Activated naive CD4-positive, alpha-beta T cell treated with anti-CD3 and anti-CD28 coated beads, Interleukin-2, amount 10 ng/mL, durations not matched to agents 7 days and 5 days (primary cell): ENCODE results near the gene PLPP2.

Source experiments
- CTCF ChIA-PET: fragments of 350-600 bp; sonication (Branson Sonifier 250); formaldehyde crosslinking; loops from one replicate; lab custom pipeline; 2021; ENCODE audit warnings: antibody characterized with exemption; lab: Charles Lee
- DNase-seq: peaks from one replicate; pipeline ENCODE4 v3.0.0-alpha.2; 2020
- H3K27ac Mint-ChIP-seq: one replicate; pipeline ENCODE4 v1.8.0; 2021; ENCODE audit warnings: mild to moderate bottlenecking, moderate library complexity, mixed read lengths
- H3K27me3 Mint-ChIP-seq: one replicate; pipeline ENCODE4 v1.8.0; 2021; ENCODE audit warnings: mild to moderate bottlenecking, mixed read lengths
- H3K36me3 Mint-ChIP-seq: one replicate; pipeline ENCODE4 v1.8.0; 2021; ENCODE audit warnings: mixed read lengths
- H3K4me1 Mint-ChIP-seq: one replicate; pipeline ENCODE4 v1.8.0; 2021; ENCODE audit warnings: mixed read lengths
- H3K4me3 Mint-ChIP-seq: one replicate; pipeline ENCODE4 v1.8.0; 2021; ENCODE audit warnings: mild to moderate bottlenecking, moderate library complexity, mixed read lengths
- H3K9me3 Mint-ChIP-seq: one replicate; pipeline ENCODE4 v1.8.0; 2021; ENCODE audit warnings: mixed read lengths

The PLPP2 gene

DNA sequence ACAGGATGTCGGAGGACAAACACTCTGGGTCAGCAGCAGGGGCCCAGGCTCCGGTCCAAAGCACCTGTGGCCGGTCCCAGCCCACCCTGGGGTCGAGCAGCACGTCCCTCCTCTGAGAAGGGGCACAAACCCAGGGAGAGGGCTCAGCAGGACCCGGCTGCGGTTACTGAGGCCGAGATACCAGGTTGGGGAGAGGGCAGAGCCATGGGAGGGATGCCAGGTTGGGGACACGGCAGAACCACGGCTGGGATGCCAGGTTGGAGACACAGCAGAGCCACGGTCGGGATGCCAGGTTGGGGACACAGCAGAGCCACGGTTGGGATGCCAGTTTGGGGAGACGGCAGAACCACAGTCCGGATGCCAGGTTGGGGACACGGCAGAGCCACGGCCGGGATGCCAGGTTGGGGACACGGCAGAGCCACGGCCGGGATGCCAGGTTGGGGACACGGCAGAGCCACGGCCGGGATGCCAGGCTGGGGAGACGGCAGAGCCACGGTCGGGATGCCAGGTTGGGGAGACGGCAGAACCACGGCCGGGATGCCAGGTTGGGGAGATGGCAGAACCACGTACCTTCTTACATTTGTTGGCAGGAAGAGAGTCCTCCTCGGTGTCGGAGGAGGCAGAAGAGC, 34.8 kb upstream of the PLPP2 start:
- no peak for DNase-seq
- CTCF ChIA-PET: no interaction called here
- H3K4me3 Mint-ChIP-seq: no peak overlapping the region
- H3K27ac Mint-ChIP-seq: no peak overlapping the region
- no peaks in the 10 kb centered on the region for H3K27me3 Mint-ChIP-seq
- H3K36me3 Mint-ChIP-seq: peaks cover 54% of the 10 kb centered on the region
- no peaks in the 10 kb centered on the region for H3K4me1 Mint-ChIP-seq
- H3K9me3 Mint-ChIP-seq: peaks cover 21% of the 10 kb centered on the region

DNA sequence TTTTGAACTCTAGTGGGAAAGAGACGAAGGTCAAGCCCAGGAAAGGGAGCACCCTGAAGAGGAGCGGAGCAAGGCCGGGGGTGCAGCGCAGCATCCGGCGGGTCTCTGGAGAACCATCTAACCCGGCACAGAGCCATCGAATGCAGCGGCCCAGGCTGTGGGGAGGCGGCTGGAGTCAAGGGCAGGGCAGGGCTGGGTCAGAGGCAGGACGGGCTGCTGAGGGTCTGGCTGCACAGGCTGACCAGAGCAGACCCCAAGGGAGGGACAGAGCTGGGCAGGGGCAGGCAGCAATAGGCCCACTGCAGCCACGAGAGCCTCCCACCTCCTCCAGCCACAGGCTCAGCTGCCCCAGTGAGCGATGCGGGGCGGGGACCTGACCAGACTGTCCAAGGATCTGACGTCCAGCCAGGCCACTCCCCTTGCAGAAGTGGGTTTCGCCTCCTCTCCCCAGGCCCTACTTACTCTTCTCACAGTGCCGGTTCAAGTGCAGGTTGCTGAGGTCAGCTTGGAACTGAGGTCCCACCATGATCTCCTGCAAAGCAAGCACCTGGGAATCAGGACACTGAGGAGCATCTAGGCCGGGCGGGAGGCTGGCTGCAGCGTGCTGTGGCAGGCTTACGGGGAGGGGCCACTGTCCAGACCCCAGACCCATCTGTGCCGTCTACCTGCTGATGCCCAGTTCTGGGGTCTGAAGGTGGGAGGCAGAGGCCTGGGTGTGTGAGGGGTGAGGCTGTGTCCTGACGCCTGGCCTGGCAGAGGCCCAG, 34.2 kb upstream of the PLPP2 start:
- peaks cover 16% of the 10 kb centered on the region for H3K9me3 Mint-ChIP-seq
- H3K36me3 Mint-ChIP-seq: peaks cover 53% of the 10 kb centered on the region
- no peak overlapping the region for H3K4me3 Mint-ChIP-seq
- DNase-seq: no peak
- H3K27me3 Mint-ChIP-seq: no peaks in the 10 kb centered on the region
- CTCF ChIA-PET: no interaction called here
- H3K27ac Mint-ChIP-seq: no peak overlapping the region
- no peaks in the 10 kb centered on the region for H3K4me1 Mint-ChIP-seq

DNA sequence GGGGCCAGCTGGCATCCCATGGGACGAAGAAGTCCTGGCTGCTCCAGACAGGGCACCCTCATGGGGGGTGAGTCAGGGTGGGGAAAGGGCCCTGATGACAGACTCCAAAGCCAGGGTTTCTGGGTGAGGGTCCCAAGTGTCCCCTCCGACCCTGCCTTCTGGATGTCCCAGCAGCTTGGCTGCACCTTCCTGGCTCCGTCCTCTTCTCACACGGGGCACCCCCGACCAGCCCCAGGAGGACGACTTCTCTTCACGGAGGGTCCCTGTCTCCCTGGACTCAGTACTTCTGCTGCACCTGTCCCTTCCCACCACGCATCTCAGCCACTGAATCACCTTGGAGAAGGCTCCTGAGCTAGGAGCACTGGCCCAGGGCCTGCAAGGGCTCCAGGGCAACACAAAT, 33.5 kb upstream of the PLPP2 start:
- H3K4me3 Mint-ChIP-seq: no peak overlapping the region
- DNase-seq: no peak
- peaks cover 50% of the 10 kb centered on the region for H3K36me3 Mint-ChIP-seq
- H3K9me3 Mint-ChIP-seq: peaks cover 16% of the 10 kb centered on the region
- CTCF ChIA-PET: no interaction called here
- H3K27me3 Mint-ChIP-seq: no peaks in the 10 kb centered on the region
- H3K27ac Mint-ChIP-seq: no peak overlapping the region
- no peaks in the 10 kb centered on the region for H3K4me1 Mint-ChIP-seq

DNA sequence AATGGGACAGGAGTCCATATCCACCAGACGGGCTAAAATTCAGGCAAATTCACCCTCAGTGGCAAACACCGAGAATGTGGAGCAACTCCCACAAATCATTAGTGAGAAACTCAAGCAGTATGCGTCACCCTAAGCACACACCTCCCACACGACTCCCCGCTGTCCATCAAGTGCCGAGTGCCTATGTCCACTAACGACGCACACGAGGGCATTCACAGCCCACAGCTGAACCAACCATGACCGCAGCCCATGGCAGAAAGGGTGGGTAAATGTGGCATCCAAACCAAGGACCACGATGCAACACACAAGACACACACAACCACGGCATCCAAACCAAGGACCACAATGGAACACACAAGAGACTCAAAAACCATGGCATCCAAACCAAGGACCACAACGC, 31.4 kb upstream of the PLPP2 start:
- Mint-ChIP-seq H3K4me1 (no peaks in the 10 kb centered on the region), H3K9me3 (peaks cover under 1% of the 10 kb centered on the region), H3K27me3 (no peaks in the 10 kb centered on the region), H3K36me3 (peaks cover 41% of the 10 kb centered on the region), H3K27ac (no peak overlapping the region), H3K4me3 (no peak overlapping the region)
- CTCF ChIA-PET: no interaction called here
- DNase-seq: no peak

DNA sequence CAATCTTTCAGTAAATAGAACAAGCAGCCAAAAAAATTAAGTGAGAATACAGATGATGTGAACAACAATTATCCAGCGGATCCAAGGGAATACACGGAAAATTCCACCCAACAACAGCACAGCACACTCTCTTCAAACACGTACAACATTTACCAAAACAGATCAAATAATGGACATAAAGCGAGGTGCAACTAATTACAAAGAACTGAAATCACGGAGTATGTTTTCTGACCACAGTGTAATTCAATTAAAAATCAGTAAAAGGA, 27.2 kb upstream of the PLPP2 start:
- Mint-ChIP-seq H3K36me3 (peaks cover 39% of the 10 kb centered on the region), H3K4me3 (no peak overlapping the region), H3K27ac (no peak overlapping the region), H3K4me1 (no peaks in the 10 kb centered on the region), H3K27me3 (no peaks in the 10 kb centered on the region), H3K9me3 (no peaks in the 10 kb centered on the region)
- DNase-seq: no peak
- CTCF ChIA-PET: no interaction called here

DNA sequence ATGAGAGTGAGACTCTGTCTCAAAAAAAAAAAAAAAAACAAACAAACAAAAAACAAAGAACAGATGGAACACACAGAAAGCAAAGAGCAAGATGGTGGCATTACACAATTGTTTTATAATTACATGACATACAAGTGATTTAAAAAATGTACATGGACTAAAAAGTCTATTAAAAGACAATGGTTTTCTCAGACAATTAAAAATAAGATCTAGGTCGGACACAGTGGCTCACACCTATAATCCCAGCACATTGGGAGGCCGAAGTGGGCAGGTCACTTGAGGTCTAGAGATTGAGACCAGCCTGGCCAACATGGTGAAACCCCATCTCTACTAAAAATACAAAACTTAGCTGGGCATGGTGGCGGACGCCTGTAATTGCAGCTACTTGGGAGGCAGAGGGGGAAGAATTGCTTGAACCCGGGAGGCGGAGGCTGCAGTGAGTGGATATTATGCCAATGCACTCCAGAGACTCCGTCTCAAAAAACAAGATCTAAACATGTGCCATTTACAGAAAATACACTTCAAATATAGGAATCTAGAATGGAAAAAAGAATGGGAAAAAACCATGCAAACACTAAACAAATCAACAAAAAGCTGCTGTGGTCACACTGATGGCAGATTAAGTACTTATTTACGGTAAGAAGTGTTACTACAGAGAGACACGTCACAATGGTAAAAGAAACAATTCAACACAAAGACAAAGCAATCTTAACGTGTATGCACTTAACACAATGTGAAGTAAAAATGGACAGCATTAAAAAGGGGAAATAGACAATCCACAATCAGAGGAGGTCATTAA, 26.7 kb upstream of the PLPP2 start:
- no peak overlapping the region for H3K27ac Mint-ChIP-seq

DNA sequence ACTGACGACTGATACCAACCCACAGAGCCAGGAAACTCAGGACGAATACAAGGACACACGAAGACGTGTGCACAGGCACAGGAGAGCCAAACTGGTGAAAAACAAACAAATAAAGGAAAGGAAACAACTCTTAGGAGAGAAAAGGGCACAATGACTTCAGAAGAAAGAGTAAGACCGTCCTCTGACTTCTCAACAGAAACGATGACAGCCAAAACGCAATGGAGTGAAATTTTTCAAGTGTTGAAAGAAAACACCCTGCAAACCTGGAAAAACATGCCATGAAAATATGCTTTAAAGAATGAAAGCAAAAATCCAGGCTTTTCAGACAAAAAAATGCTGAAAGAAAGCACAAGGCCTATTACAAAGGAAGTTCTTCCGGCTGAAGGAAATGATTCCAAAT, 24.6 kb upstream of the PLPP2 start:
- H3K36me3 Mint-ChIP-seq: peaks cover 37% of the 10 kb centered on the region
- CTCF ChIA-PET: no interaction called here
- no peak overlapping the region for H3K4me3 Mint-ChIP-seq
- H3K27me3 Mint-ChIP-seq: no peaks in the 10 kb centered on the region
- H3K27ac Mint-ChIP-seq: peak overlapping the region; percentile 81
- DNase-seq: no peak
- H3K9me3 Mint-ChIP-seq: no peaks in the 10 kb centered on the region
- H3K4me1 Mint-ChIP-seq: no peaks in the 10 kb centered on the region

More for the DNA sequence above, 26.7 kb upstream of the PLPP2 start:
- CTCF ChIA-PET: no interaction called here
- Mint-ChIP-seq H3K4me3 (no peak overlapping the region), H3K4me1 (no peaks in the 10 kb centered on the region), H3K36me3 (peaks cover 39% of the 10 kb centered on the region), H3K9me3 (no peaks in the 10 kb centered on the region), H3K27me3 (no peaks in the 10 kb centered on the region)
- no peak for DNase-seq

DNA sequence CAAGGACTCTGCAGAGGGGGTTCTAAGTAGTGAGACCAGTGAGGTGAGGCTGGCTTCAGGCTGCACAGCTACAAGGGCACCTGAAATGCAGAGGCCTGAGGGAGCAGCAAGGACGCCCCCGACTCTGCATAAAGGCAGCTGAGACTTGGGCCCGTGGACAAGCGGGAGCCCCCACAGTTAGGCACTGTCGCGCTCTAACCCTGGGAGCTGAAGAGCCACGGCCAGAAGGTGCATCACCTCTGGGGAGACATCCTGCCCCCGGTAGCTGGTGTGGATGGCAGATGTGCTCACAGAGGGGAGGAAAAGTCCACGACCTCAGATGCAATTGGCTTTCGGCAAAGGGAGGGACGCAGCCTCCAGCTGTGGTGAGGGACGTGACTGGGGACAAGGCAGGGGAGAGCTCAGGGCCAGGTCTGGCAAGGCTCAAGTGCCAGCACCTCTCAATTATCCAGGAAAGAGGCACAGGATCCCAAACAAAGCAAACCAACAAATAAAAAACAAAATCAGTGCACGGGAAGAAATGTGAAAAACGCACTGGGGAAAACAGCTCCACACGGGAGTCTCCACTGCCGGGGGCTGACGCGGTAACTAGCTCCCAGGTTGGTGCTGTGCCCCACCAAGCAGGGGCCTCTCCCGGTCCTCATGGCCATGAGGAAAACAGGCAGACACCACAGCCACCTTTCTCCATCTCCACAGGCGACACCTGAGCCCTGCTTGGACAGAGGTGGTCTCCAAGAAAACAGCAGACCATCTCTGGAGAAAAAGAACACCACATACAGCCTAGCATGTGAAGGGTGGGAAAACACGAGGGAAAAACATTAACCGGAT, 23.0 kb upstream of the PLPP2 start:
- peaks cover 31% of the 10 kb centered on the region for H3K36me3 Mint-ChIP-seq
- H3K9me3 Mint-ChIP-seq: no peaks in the 10 kb centered on the region
- no peaks in the 10 kb centered on the region for H3K27me3 Mint-ChIP-seq
- H3K4me3 Mint-ChIP-seq: no peak overlapping the region
- CTCF ChIA-PET: interaction anchor here (0.8 to 1.4 kb wide), 2 partner anchors 19 to 46 kb away, joined by 3 to 4 read pairs; no protein-coding TSS in a partner anchor
- no peak overlapping the region for H3K27ac Mint-ChIP-seq
- H3K4me1 Mint-ChIP-seq: no peaks in the 10 kb centered on the region
- DNase-seq: no peak

DNA sequence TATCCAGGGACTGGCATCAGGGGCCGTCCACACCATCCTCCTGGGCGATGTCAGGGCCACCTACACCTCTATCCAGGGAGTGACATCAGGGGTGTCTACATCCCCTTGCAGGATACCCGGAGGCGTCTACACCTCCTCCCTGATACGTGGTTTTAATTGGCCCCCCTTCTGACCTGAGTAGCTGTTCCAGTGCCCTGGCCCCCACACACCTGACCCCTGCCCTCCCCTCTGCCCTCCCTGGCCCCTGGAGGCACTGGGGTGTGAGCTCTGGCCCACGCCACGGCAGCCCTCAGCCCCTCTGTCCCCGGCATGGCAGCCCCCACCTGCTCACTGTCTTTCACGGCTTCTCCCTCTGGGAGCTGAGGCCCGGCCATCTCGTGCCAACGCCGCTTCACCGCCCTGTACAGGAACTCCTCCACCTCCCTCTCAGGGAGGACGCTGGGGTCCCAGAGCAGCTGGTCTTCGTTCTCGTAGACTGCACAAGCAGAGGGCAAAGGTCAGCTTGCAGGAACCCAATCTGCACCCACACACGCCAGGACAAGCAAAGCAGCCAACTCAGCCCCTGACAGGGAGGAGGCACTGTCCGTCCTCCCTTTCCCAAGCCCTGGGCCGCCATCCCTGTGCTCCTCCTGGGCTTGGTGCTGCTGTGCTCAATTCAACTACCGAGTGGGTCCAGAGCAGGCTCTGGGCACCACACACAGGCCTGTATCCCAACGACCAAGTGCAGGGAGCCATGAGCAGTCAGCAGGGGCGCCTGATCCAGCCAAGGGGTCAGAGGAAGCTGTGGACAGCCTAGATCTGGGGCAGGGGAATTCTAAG, 22.2 kb upstream of the PLPP2 start:
- CTCF ChIA-PET: interaction anchor here (0.8 to 1.4 kb wide), 2 partner anchors 18 to 46 kb away, joined by 3 to 4 read pairs; no protein-coding TSS in a partner anchor
- Mint-ChIP-seq H3K4me1 (no peaks in the 10 kb centered on the region), H3K36me3 (peaks cover 31% of the 10 kb centered on the region), H3K9me3 (no peaks in the 10 kb centered on the region), H3K4me3 (no peak overlapping the region), H3K27ac (no peak overlapping the region), H3K27me3 (no peaks in the 10 kb centered on the region)
- no peak for DNase-seq

DNA sequence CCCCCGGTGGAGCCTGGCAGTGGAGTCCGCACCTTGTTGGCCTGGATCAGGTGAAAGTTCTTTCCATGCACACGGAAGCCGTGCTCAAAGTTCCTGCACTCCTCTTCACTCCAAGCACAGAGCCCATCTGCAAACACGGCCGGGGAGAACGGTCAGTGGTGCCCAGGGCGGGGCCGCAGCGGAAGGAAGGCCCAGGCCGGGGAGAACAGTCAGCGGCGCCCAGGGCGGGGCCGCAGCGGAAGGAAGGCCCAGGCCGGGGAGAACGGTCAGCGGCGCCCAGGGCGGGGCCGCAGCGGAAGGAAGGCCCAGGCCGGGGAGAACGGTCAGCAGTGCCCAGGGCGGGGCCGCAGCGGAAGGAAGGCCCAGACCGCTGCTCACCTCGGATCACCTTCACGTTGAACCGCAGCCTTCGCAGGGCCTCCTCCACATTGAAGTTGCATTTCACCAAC, 20.6 kb upstream of the PLPP2 start:
- CTCF ChIA-PET: no interaction called here
- H3K36me3 Mint-ChIP-seq: peaks cover 28% of the 10 kb centered on the region
- no peak overlapping the region for H3K4me3 Mint-ChIP-seq
- H3K27ac Mint-ChIP-seq: no peak overlapping the region
- no peaks in the 10 kb centered on the region for H3K27me3 Mint-ChIP-seq
- no peaks in the 10 kb centered on the region for H3K9me3 Mint-ChIP-seq
- H3K4me1 Mint-ChIP-seq: no peaks in the 10 kb centered on the region
- no peak for DNase-seq

DNA sequence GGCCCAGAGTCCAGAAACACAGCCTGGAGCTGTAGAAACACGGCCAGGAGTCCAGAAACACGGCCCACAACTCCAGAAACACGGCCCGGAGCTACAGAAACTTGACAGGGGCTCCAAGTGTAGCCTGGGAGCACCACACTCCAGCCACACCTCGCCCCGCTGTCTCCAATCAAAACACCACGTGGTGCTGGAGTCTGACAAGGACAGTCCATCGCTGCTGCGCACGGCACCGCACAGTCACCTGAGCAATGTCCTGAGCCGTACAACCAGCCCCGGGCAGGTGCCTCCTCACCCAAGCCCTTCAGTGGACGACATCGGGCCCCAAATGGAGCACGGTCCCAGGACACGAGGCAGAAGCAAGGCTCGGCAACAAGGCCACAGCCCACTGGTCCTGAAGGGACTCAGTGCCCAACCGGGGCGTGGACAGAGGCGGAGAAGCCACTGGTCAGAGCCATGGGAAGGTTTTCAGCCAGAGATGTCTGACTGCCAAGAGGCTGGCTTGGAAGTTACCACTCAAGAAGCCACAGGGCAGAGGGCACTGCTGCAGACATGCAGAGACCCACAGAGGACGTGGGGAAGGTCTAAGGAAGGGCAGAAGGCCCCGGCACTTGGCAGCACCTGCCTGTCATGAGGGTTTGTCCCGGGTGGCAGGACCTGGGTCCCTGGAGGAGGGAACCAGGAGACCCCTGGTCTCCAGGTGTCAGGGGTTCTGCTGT, 19.7 kb upstream of the PLPP2 start:
- Mint-ChIP-seq H3K4me1 (no peaks in the 10 kb centered on the region), H3K36me3 (peaks cover 23% of the 10 kb centered on the region), H3K9me3 (no peaks in the 10 kb centered on the region), H3K27ac (no peak overlapping the region), H3K27me3 (no peaks in the 10 kb centered on the region), H3K4me3 (no peak overlapping the region)
- DNase-seq: no peak
- CTCF ChIA-PET: interaction anchor here (0.6 kb wide), 1 partner anchor 24 kb away, joined by 3 read pairs; no protein-coding TSS in a partner anchor

DNA sequence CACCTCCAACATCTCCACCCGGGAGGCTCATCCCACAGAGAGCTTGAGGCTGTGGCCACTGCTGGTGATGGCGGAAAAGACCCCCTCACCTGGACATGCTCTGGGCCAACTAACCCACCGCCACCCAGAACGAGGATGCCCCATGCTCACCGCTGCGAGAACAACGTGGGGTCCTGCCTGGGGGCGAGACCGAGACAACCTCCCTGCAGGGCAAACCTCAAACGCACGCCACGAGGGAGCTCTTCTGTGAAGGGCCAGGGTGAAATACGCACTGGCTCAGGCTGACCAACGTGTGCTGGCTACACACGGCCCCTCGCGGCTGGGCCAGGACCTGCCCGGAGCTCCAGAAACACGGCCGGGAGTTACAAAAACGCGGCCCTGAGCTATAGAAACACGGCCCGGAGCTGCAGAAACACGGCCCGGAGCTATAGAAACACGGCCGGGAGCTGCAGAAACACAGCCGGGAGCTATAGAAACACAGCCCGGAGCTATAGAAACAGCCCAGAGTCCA, 19.0 kb upstream of the PLPP2 start:
- H3K27ac Mint-ChIP-seq: no peak overlapping the region
- H3K36me3 Mint-ChIP-seq: peaks cover 23% of the 10 kb centered on the region
- CTCF ChIA-PET: interaction anchor here (0.6 kb wide), 1 partner anchor 24 kb away, joined by 3 read pairs; no protein-coding TSS in a partner anchor
- H3K9me3 Mint-ChIP-seq: no peaks in the 10 kb centered on the region
- DNase-seq: no peak
- H3K27me3 Mint-ChIP-seq: no peaks in the 10 kb centered on the region
- no peaks in the 10 kb centered on the region for H3K4me1 Mint-ChIP-seq
- H3K4me3 Mint-ChIP-seq: no peak overlapping the region

DNA sequence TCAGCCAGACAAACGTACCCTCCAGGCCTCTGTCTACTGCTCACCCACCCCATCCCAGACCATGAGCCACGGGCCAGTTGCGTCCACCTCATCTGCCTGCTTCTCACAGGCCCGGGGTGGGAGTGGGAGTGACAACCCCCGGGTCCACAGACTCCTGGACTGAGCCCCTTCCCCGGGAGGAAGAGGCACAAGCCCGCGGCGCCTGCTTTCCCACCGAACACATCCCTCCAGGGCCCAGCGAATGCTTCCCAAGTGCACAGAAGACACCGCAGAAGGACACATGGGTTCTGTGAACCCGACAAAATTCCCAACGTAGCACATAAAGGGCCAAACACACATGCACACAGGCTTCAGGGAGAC, 18.0 kb upstream of the PLPP2 start:
- H3K36me3 Mint-ChIP-seq: peaks cover 25% of the 10 kb centered on the region
- H3K4me3 Mint-ChIP-seq: no peak overlapping the region
- no peak for DNase-seq
- CTCF ChIA-PET: no interaction called here
- H3K27ac Mint-ChIP-seq: no peak overlapping the region
- H3K4me1 Mint-ChIP-seq: no peaks in the 10 kb centered on the region
- no peaks in the 10 kb centered on the region for H3K27me3 Mint-ChIP-seq
- H3K9me3 Mint-ChIP-seq: no peaks in the 10 kb centered on the region
